IMR-90 (cell line): Measurements from ENCODE around the gene KRTAP10-7. TPM values are rescaled to one million over a fixed set of nuclear protein-coding genes. Genes with fewer than 3 reads are reported as not detected.
"Not testable (repeated sequence)": the region's sequence is repeated elsewhere in the genome, so short reads cannot be mapped to it uniquely, and the experiment has no call there.

ENCODE experiments used
- ATAC-seq: fragments of 200-7000 bp; cut with Tn5 transposase; 2 replicates; pipeline ENCODE4 v1.9.1; 2020; ENCODE audit warnings: low read depth, mild to moderate bottlenecking, moderate library complexity
- BruUV-seq: library from RNA; stranded (reverse); fragments of 400-500 nt; replicated peaks from 2 replicates; lab custom pipeline; 2021; lab: Mats Ljungman, UMichigan
- CTCF ChIA-PET: fragments of 300-600 bp; formaldehyde crosslinking; extraction: SDS; loops from one replicate; lab custom pipeline; 2021; ENCODE audit warnings: antibody characterized with exemption; lab: Yijun Ruan, JAX
- POLR2A ChIA-PET: fragments of 300-600 bp; sonication (Branson Sonifier 250); formaldehyde crosslinking; loops from one replicate; lab custom pipeline; 2022; ENCODE audit warnings: antibody characterized with exemption; ENCODE audit not compliant: unreplicated experiment; lab: Charles Lee
- DNase-seq: peaks from one replicate; pipeline ENCODE4 v3.0.0; 2013
- H2AFZ ChIP-seq: replicated peaks from 2 replicates; pipeline ENCODE3; 2013; ENCODE audit warnings: low read length, mild to moderate bottlenecking; ENCODE audit not compliant: poor library complexity
- H2AK5ac ChIP-seq: 2 replicates; pipeline ENCODE4 v1.6.1; 2013; ENCODE audit warnings: low read depth, low read length, inconsistent platforms
- H2AK9ac ChIP-seq: replicated peaks from 2 replicates; pipeline ENCODE3; 2013; ENCODE audit warnings: mild to moderate bottlenecking, low read depth, low read length, moderate library complexity; ENCODE audit not compliant: poor library complexity
- H2BK120ac ChIP-seq: 2 replicates; pipeline ENCODE4 v1.6.1; 2013; ENCODE audit warnings: low read depth, low read length, inconsistent platforms
- H2BK15ac ChIP-seq: 3 replicates; pipeline ENCODE4 v1.6.1; 2013; ENCODE audit warnings: low read depth, low read length, inconsistent platforms
- H2BK20ac ChIP-seq: 2 replicates; pipeline ENCODE4 v1.6.1; 2013; ENCODE audit warnings: low read depth, mild to moderate bottlenecking, inconsistent platforms, low read length, moderate library complexity
- H2BK5ac ChIP-seq: 2 replicates; pipeline ENCODE4 v1.6.1; 2013; ENCODE audit warnings: mild to moderate bottlenecking, low read depth, low read length, inconsistent platforms; ENCODE audit not compliant: poor library complexity, severe bottlenecking
- H3K14ac ChIP-seq: replicated peaks from 2 replicates; pipeline ENCODE4 v1.6.1; 2013; ENCODE audit warnings: low read depth, low read length, inconsistent platforms
- H3K18ac ChIP-seq: 2 replicates; pipeline ENCODE4 v1.6.1; 2013; ENCODE audit warnings: low read depth, low read length, control low read depth
- H3K23ac ChIP-seq: 2 replicates; pipeline ENCODE4 v1.6.1; 2013; ENCODE audit warnings: low read depth, low read length, inconsistent platforms
- H3K27ac ChIP-seq: 2 replicates; pipeline ENCODE4 v1.5.1; 2013; ENCODE audit warnings: mild to moderate bottlenecking, control low read depth, low read length; ENCODE audit not compliant: insufficient read depth
- H3K27me3 ChIP-seq: 2 replicates; pipeline ENCODE4 v1.6.1; 2013; ENCODE audit warnings: low read length; ENCODE audit not compliant: control insufficient read depth, insufficient read depth
- H3K36me3 ChIP-seq: 2 replicates; pipeline ENCODE4 v1.6.1; 2013; ENCODE audit warnings: low read length, mixed read lengths; ENCODE audit not compliant: control insufficient read depth, insufficient read depth
- H3K4ac ChIP-seq: 2 replicates; pipeline ENCODE4 v1.6.1; 2013; ENCODE audit warnings: low read depth, low read length, inconsistent platforms
- H3K4me1 ChIP-seq: 2 replicates; pipeline ENCODE4 v1.6.1; 2013; ENCODE audit warnings: low read length, mixed read lengths; ENCODE audit not compliant: control insufficient read depth, insufficient read depth
- H3K4me2 ChIP-seq: 2 replicates; pipeline ENCODE4 v1.6.1; 2013; ENCODE audit warnings: low read depth, mild to moderate bottlenecking, control low read depth, low read length, moderate library complexity
- H3K4me3 ChIP-seq: 2 replicates; pipeline ENCODE4 v1.5.1; 2013; ENCODE audit warnings: low read depth, mild to moderate bottlenecking, control low read depth, low read length, moderate library complexity; ENCODE audit not compliant: insufficient read depth
- H3K56ac ChIP-seq: 2 replicates; pipeline ENCODE4 v1.6.1; 2013; ENCODE audit warnings: low read length, inconsistent platforms; ENCODE audit not compliant: insufficient read depth; ENCODE audit errors: extremely low read depth
- H3K79me1 ChIP-seq, 2 experiments: 2 replicates each; pipeline ENCODE4 v1.6.1; 2013; ENCODE audit warnings: low read length in 2 of 2, inconsistent platforms in 1 of 2, low read depth in 1 of 2
- H3K9ac ChIP-seq: 2 replicates; pipeline ENCODE4 v1.6.1; 2013; ENCODE audit warnings: low read depth, low read length, control low read depth
- H3K9me1 ChIP-seq: 2 replicates; pipeline ENCODE4 v1.6.1; 2013; ENCODE audit warnings: low read length, inconsistent platforms; ENCODE audit not compliant: insufficient read depth
- H3K9me3 ChIP-seq: 2 replicates; pipeline ENCODE4 v1.6.1; 2013; ENCODE audit warnings: low read length; ENCODE audit not compliant: control insufficient read depth, insufficient read depth
- H4K20me1 ChIP-seq: 2 replicates; pipeline ENCODE4 v1.6.1; 2013; ENCODE audit warnings: low read length, inconsistent platforms; ENCODE audit not compliant: insufficient read depth
- H4K5ac ChIP-seq: 2 replicates; pipeline ENCODE4 v1.6.1; 2013; ENCODE audit warnings: mild to moderate bottlenecking, low read depth, low read length, control low read depth
- H4K8ac ChIP-seq, 2 experiments: 2 replicates each; pipeline ENCODE4 v1.6.1; 2013; ENCODE audit warnings: low read depth in 2 of 2, low read length in 2 of 2, control low read depth in 1 of 2, inconsistent platforms in 1 of 2
- H4K91ac ChIP-seq: 2 replicates; pipeline ENCODE4 v1.6.1; 2013; ENCODE audit warnings: low read depth, low read length, inconsistent platforms; ENCODE audit not compliant: insufficient read depth
- WGBS, 2 experiments: methylation state at CpG; one replicate each; pipeline versions ENCODE4 v1.1.5 to v1.1.7; 2013; ENCODE audit warnings: missing lambda C conversion rate in 2 of 2; ENCODE audit not compliant: insufficient read length in 1 of 2; ENCODE audit errors: extremely low coverage in 2 of 2; 5-methylcytosine and 5-hydroxymethylcytosine counted together
- dilution Hi-C: fragments of 300-500 bp; cut with HindIII; formaldehyde crosslinking; loops from one replicate; pipeline ENCODE4 v1.14.3; 2018; ENCODE audit warnings: low sequenced_read_pairs; ENCODE audit not compliant: unreplicated experiment
- in situ Hi-C: fragments of 300-500 bp; cut with MboI; formaldehyde crosslinking; loops from 3 replicates; pipeline ENCODE4 v1.14.3; 2019; ENCODE audit warnings: low sequenced_read_pairs, inconsistent platforms, mixed read lengths
- intact Hi-C: fragments of 100-400 bp; cut with micrococcal nuclease; formaldehyde crosslinking; loops from 2 replicates; pipeline ENCODE4 v1.10.0; 2022
- polyA plus RNA-seq, 3 experiments: library from polyadenylated mRNA; depleted of rRNA; stranded (reverse); fragments of >200 nt; gene quantifications; 2 replicates each; pipeline ENCODE4 v1.2.3, GENCODE V29; 2012; ENCODE audit warnings: low replicate concordance in 1 of 3
- total RNA-seq: library from RNA; depleted of rRNA; stranded (reverse); fragments of >200 nt; gene quantifications from 2 replicates; pipeline ENCODE4 v1.2.3, GENCODE V29; 2012

Gene KRTAP10-7
- total and polyA plus RNA-seq, 2 of the 4 experiments (the other 2 are of a cell fraction), result not detected

GRCh38 chr21:44610157-44610843, 9.9 kb downstream of the KRTAP10-7 start:
- ATAC-seq, H4K8ac ChIP-seq, H3K27ac ChIP-seq, H2BK120ac ChIP-seq, H3K4me1 ChIP-seq, H4K5ac ChIP-seq, H3K36me3 ChIP-seq, H4K20me1 ChIP-seq, POLR2A ChIA-PET, H3K23ac ChIP-seq, H3K9me1 ChIP-seq, H3K4ac ChIP-seq, H3K27me3 ChIP-seq, intact Hi-C loops, BruUV-seq, H2BK5ac ChIP-seq, H3K4me2 ChIP-seq, H2BK20ac ChIP-seq, H3K14ac ChIP-seq, H3K18ac ChIP-seq, H3K56ac ChIP-seq, H3K9ac ChIP-seq, H3K4me3 ChIP-seq, H4K91ac ChIP-seq, H2BK15ac ChIP-seq, H2AK9ac ChIP-seq, H2AFZ ChIP-seq, CTCF ChIA-PET, H2AK5ac ChIP-seq, dilution Hi-C loops, DNase-seq, H3K79me1 ChIP-seq, in situ Hi-C loops: not testable (repeated sequence)
- peaks cover 13% of the 10 kb centered on the region for H3K9me3 ChIP-seq
- WGBS, 2 experiments, result no CpG with 5 or more reads among the region's 7 CpGs
